IMR-90 (cell line): ENCODE results near the gene CHAT.

Source experiments
- BHLHE40 ChIP-seq: fragments of 150-350 bp; IDR thresholded peaks from 2 replicates; pipeline ENCODE4 v1.6.1; 2016; ENCODE audit warnings: mild to moderate bottlenecking, low read depth, low read length
- CEBPB ChIP-seq: IDR thresholded peaks from 2 replicates; pipeline ENCODE4 v1.6.1; 2012; ENCODE audit warnings: low read depth, low read length, improper control_type of control experiment
- CHD1 ChIP-seq: IDR thresholded peaks from 2 replicates; pipeline ENCODE4 v1.6.1; 2012; ENCODE audit warnings: low read depth, low read length, improper control_type of control experiment
- CTCF ChIP-seq: conservative IDR thresholded peaks from 2 replicates; pipeline ENCODE4 v1.5.1; 2012; ENCODE audit warnings: mild to moderate bottlenecking, low read depth, low read length, improper control_type of control experiment
- ELK1 ChIP-seq: fragments of 150-350 bp; IDR thresholded peaks from 2 replicates; pipeline ENCODE4 v1.6.1; 2016; ENCODE audit warnings: low read depth, mild to moderate bottlenecking, low read length, moderate library complexity, borderline replicate concordance
- FOS ChIP-seq: fragments of 150-350 bp; IDR thresholded peaks from 2 replicates; pipeline ENCODE4 v1.6.1; 2016; ENCODE audit warnings: low read depth, low read length
- POLR2A ChIP-seq: IDR thresholded peaks from 2 replicates; pipeline ENCODE4 v1.6.1; 2012; ENCODE audit warnings: mild to moderate bottlenecking, low read depth, low read length
- RCOR1 ChIP-seq: IDR thresholded peaks from 2 replicates; pipeline ENCODE4 v1.6.1; 2012; ENCODE audit warnings: mild to moderate bottlenecking, low read length, improper control_type of control experiment; ENCODE audit not compliant: insufficient replicate concordance
- SMC3 ChIP-seq: fragments of 150-350 bp; IDR thresholded peaks from 2 replicates; pipeline ENCODE4 v1.6.1; 2016; ENCODE audit warnings: low read depth, mild to moderate bottlenecking, antibody characterized with exemption, low read length, moderate library complexity
- USF2 ChIP-seq: fragments of 150-350 bp; IDR thresholded peaks from 2 replicates; pipeline ENCODE4 v1.6.1; 2017; ENCODE audit warnings: mild to moderate bottlenecking, antibody characterized with exemption, low read length, low read depth

- TF ChIP-seq CTCF (no peak), POLR2A (no peak), ELK1 (no peak), SMC3 (no peak), CHD1 (no peak), USF2 (no peak), RCOR1 (no peak), FOS (no peak), BHLHE40 (no peak), CEBPB (no peak)
Observed at GRCh38 chr10:49615721-49616120, 1.9 kb downstream of the CHAT start.
